K562 (cell line): Measurements from ENCODE around the gene SCYGR5. TPM values are rescaled to one million over a fixed set of nuclear protein-coding genes. Genes with fewer than 3 reads are reported as not detected.

Experiments
- ATAC-seq: fragments of 200-7000 bp; cut with Tn5 transposase; 3 replicates; pipeline ENCODE4 v1.9.1; 2020; ENCODE audit warnings: moderate library complexity
- BruUV-seq: library from RNA; stranded (reverse); fragments of 400-500 nt; replicated peaks from 2 replicates; lab custom pipeline; 2021; lab: Mats Ljungman, UMichigan
- CTCF ChIA-PET: fragments of 300-600 bp; formaldehyde crosslinking; extraction: SDS; loops from one replicate; lab custom pipeline; 2021; ENCODE audit warnings: low intra/inter-chr PET ratio; lab: Yijun Ruan, JAX
- POLR2A ChIA-PET: fragments of 300-600, 350-650 bp; sonication (Branson Sonifier 250); formaldehyde crosslinking; extraction: SDS; loops from one replicate; lab custom pipeline; 2021; ENCODE audit warnings: antibody characterized with exemption, inconsistent platforms; lab: Yijun Ruan, JAX
- DNase-seq, 4 experiments: peaks; one replicate each; pipeline versions ENCODE4 v3.0.0 to v3.0.0-alpha.2; 2011 to 2018; ENCODE audit warnings: low spot score in 3 of 4, mixed read lengths in 3 of 4; ENCODE audit errors: extremely low read depth in 1 of 4
- FAIRE-seq: peaks from 2 replicates; lab custom pipeline; 2011; peaks lifted over from hg19 to GRCh38; lab: Jason Lieb, UNC
- H2AFZ ChIP-seq: 2 replicates; pipeline ENCODE4 v1.6.0; 2011; ENCODE audit warnings: low read depth, low read length, control low read depth, inconsistent platforms
- H3K27ac ChIP-seq: fragments of 200-600 bp; 3 replicates; pipeline ENCODE4 v1.8.0; 2011; ENCODE audit warnings: low read depth, mild to moderate bottlenecking, control low read depth, inconsistent platforms, low read length, moderate library complexity, mixed read lengths; ENCODE audit errors: extremely low read depth
- H3K27me3 ChIP-seq, 2 experiments: fragments of 300-600 bp in 1 of 2; 2 replicates in 1 of 2; 3 replicates in 1 of 2; pipeline versions ENCODE4 v1.6.0 to v1.8.0; 2011; ENCODE audit warnings: inconsistent platforms in 2 of 2, low read length in 2 of 2, mild to moderate bottlenecking in 1 of 2, mixed read lengths in 1 of 2, moderate library complexity in 1 of 2; ENCODE audit not compliant: control insufficient read depth in 2 of 2, insufficient read depth in 2 of 2
- H3K36me3 ChIP-seq: fragments of 300-600 bp; 3 replicates; pipeline ENCODE4 v1.8.0; 2011; ENCODE audit warnings: mild to moderate bottlenecking, low read length, inconsistent platforms; ENCODE audit not compliant: control insufficient read depth, insufficient read depth
- H3K4me1 ChIP-seq, 2 experiments: fragments of 200-600 bp in 1 of 2; replicated peaks in 1 of 2; 2 replicates in 1 of 2; 3 replicates in 1 of 2; pipeline versions ENCODE4 v1.5.1 to v1.8.0; 2011; ENCODE audit warnings: inconsistent platforms in 2 of 2, low read length in 2 of 2, mild to moderate bottlenecking in 1 of 2, mixed read lengths in 1 of 2, moderate library complexity in 1 of 2; ENCODE audit not compliant: control insufficient read depth in 2 of 2, insufficient read depth in 2 of 2
- H3K4me2 ChIP-seq: 2 replicates; pipeline ENCODE4 v1.6.1; 2011; ENCODE audit warnings: low read length, control low read depth, inconsistent platforms, mixed read lengths; ENCODE audit not compliant: insufficient read depth
- H3K4me3 ChIP-seq: fragments of 200-600 bp; sonication (generic), shearing (Covaris generic); 2 replicates; pipeline ENCODE4 v1.5.1; 2016; ENCODE audit warnings: control low read depth, inconsistent platforms
- H3K79me2 ChIP-seq: fragments of 200-600 bp; 3 replicates; pipeline ENCODE4 v1.8.0; 2011; ENCODE audit warnings: low read length, inconsistent platforms; ENCODE audit not compliant: control insufficient read depth, insufficient read depth
- H3K9ac ChIP-seq, 2 experiments: 2 replicates each; pipeline versions ENCODE4 v1.6.0 to v1.6.1; 2011; ENCODE audit warnings: low read depth in 2 of 2, low read length in 2 of 2, control low read depth in 1 of 2, inconsistent platforms in 1 of 2, mild to moderate bottlenecking in 1 of 2, mixed read lengths in 1 of 2; ENCODE audit not compliant: insufficient read depth in 1 of 2
- H3K9me1 ChIP-seq: one replicate; pipeline ENCODE4 v1.6.0; 2011; ENCODE audit warnings: inconsistent platforms, mild to moderate bottlenecking, low read length, moderate library complexity; ENCODE audit not compliant: control insufficient read depth, insufficient read depth
- H3K9me3 ChIP-seq: replicated peaks from 2 replicates; pipeline ENCODE4 v1.5.1; 2011; ENCODE audit warnings: low read depth, low read length, inconsistent platforms; ENCODE audit not compliant: control insufficient read depth, insufficient read depth
- H4K20me1 ChIP-seq: replicated peaks from 2 replicates; pipeline ENCODE4 v1.6.1; 2011; ENCODE audit warnings: low read length, inconsistent platforms, mixed read lengths; ENCODE audit not compliant: control insufficient read depth, insufficient read depth
- MIER1 ChIP-seq: fragments of 450-650 bp; IDR thresholded peaks from 2 replicates; pipeline ENCODE4 v1.6.1; 2016; ENCODE audit warnings: antibody characterized with exemption, mild to moderate bottlenecking, low read depth
- MITF ChIP-seq: IDR thresholded peaks from 2 replicates; pipeline ENCODE4 v1.6.1; 2014; ENCODE audit warnings: antibody characterized with exemption
- PCBP1 ChIP-seq: fragments of 200-400 bp; formaldehyde crosslinking; IDR thresholded peaks from 2 replicates; pipeline ENCODE4 v1.6.1; 2018; ENCODE audit warnings: mild to moderate bottlenecking, low read depth, low read length; ENCODE audit not compliant: poor library complexity, severe bottlenecking
- RAD21 ChIP-seq, 2 experiments: fragments of 250-450 bp in 1 of 2; fragments of 450-650 bp in 1 of 2; sonication (Bioruptor Pico) in 1 of 2; formaldehyde crosslinking in 1 of 2; IDR thresholded peaks in 1 of 2; conservative IDR thresholded peaks in 1 of 2; 2 replicates each; pipeline versions ENCODE4 v1.4.0 to v1.8.0; 2020 to 2022; ENCODE audit warnings: mild to moderate bottlenecking in 2 of 2, moderate library complexity in 1 of 2
- RNF2 ChIP-seq: sonication (generic); IDR thresholded peaks from 2 replicates; pipeline ENCODE4 v1.6.1; 2016
- SMAD2 ChIP-seq: fragments of 150-350 bp; IDR thresholded peaks from 2 replicates; pipeline ENCODE4 v1.6.1; 2014; ENCODE audit warnings: low read depth, mild to moderate bottlenecking, low read length
- THAP12 ChIP-seq: fragments of 250-450 bp; sonication (Bioruptor Pico); IDR thresholded peaks from 2 replicates; pipeline ENCODE4 v1.9.0; 2021; ENCODE audit warnings: mild to moderate bottlenecking, inconsistent platforms
- ZNF239 ChIP-seq: fragments of 250-450 bp; sonication (Bioruptor Pico); IDR thresholded peaks from 2 replicates; pipeline ENCODE4 v1.4.0; 2020; ENCODE audit warnings: mild to moderate bottlenecking
- WGBS: fragments of 100-300 bp; shearing (Covaris generic); methylation state at CpG from one replicate; pipeline ENCODE4 v1.1.6; 2016; ENCODE audit warnings: low coverage, mixed read lengths; ENCODE audit not compliant: insufficient coverage; ENCODE audit errors: missing lambda C conversion rate; 5-methylcytosine and 5-hydroxymethylcytosine counted together
- in situ Hi-C: fragments of 300-500 bp; cut with MboI; formaldehyde crosslinking; loops from 4 replicates; pipeline ENCODE4 v1.15.0; 2018; ENCODE audit warnings: inconsistent platforms, mixed read lengths
- intact Hi-C: fragments of 100-400 bp; cut with micrococcal nuclease; formaldehyde crosslinking; loops from 2 replicates; pipeline ENCODE4 v1.14.2; 2022
- polyA plus RNA-seq, 8 experiments: library from polyadenylated mRNA; depleted of rRNA in 4 of 8; stranded (reverse) in 5 of 8; unstranded in 3 of 8; fragments of >200 nt; fragmentation: Nextera tagmentation in 2 of 8; fragmentation: Illumina TruSeq in 1 of 8; extraction: Ambion mirVana in 2 of 8; extraction: Trizol in 1 of 8; gene quantifications; 2 replicates each; pipeline versions ENCODE4 v1.2.1 to v1.2.3, GENCODE V29; 2011 to 2014; ENCODE audit warnings: inconsistent platforms in 1 of 8, missing spikeins in 1 of 8
- total RNA-seq, 7 experiments: library from RNA; depleted of rRNA in 6 of 7; stranded (reverse); fragments of >200 nt in 6 of 7; fragmentation: Illumina TruSeq in 2 of 7; extraction: Trizol in 2 of 7; gene quantifications; 2 replicates each; pipeline versions ENCODE4 v1.2.1 to v1.2.3, GENCODE V29; 2011 to 2021; ENCODE audit warnings: low replicate concordance in 1 of 7

Gene SCYGR5
- total and polyA plus RNA-seq, 9 of the 15 experiments (the other 6 are each of a cell fraction or from before 2014, with no cell fraction given): not detected

GRCh38 chr2:227710986-227711385 is 44.4 kb downstream of the SCYGR5 start:
- no peak for ATAC-seq
- H3K9ac ChIP-seq: no peak overlapping the region
- H3K9me1 ChIP-seq: no peaks in the 10 kb centered on the region
- no peaks in the 10 kb centered on the region for H3K4me1 ChIP-seq
- WGBS: 3% methylated on average over 7 of the region's 7 CpGs
- no peak for FAIRE-seq
- no peak overlapping the region for H3K4me3 ChIP-seq
- intact Hi-C loops (no loop called here), in situ Hi-C loops (no loop called here)
- CTCF ChIA-PET: no interaction called here
- TF ChIP-seq MIER1 (no peak), PCBP1 (no peak), THAP12 (CRISPR knock-in tag) (no peak), SMAD2 (no peak), ZNF239 (CRISPR knock-in tag) (no peak), RNF2 (no peak), MITF (no peak), RAD21 (CRISPR knock-in tag; conservative IDR thresholded peaks at IDR 0.05 in 1 of 2, IDR thresholded peaks at IDR 0.05 in 1 of 2) (no peak)
- TF ChIP-seq, all 486 proteins: peak for 0
- Histone ChIP-seq H4K20me1 (no peaks in the 10 kb centered on the region), H3K36me3 (no peaks in the 10 kb centered on the region), H3K27ac (no peak overlapping the region), H3K4me2 (no peak overlapping the region), H3K27me3 (peaks cover 0 to 7% of the 10 kb centered on the region in 2 experiments; a peak in 1 of 5 replicates), H3K79me2 (no peaks in the 10 kb centered on the region), H3K9me3 (no peaks in the 10 kb centered on the region), H2AFZ (no peak overlapping the region)
- no TSS peak for BruUV-seq
- POLR2A ChIA-PET: no interaction called here
- no peak for DNase-seq
